ENCODE results near the gene CACNA1D.

Gene CACNA1D

GRCh38 chr3:53806182-53807116 is 312.0 kb downstream of the CACNA1D start:
- DNase-seq (ENCODE audit: low read depth, low spot score), result no peak

DNA sequence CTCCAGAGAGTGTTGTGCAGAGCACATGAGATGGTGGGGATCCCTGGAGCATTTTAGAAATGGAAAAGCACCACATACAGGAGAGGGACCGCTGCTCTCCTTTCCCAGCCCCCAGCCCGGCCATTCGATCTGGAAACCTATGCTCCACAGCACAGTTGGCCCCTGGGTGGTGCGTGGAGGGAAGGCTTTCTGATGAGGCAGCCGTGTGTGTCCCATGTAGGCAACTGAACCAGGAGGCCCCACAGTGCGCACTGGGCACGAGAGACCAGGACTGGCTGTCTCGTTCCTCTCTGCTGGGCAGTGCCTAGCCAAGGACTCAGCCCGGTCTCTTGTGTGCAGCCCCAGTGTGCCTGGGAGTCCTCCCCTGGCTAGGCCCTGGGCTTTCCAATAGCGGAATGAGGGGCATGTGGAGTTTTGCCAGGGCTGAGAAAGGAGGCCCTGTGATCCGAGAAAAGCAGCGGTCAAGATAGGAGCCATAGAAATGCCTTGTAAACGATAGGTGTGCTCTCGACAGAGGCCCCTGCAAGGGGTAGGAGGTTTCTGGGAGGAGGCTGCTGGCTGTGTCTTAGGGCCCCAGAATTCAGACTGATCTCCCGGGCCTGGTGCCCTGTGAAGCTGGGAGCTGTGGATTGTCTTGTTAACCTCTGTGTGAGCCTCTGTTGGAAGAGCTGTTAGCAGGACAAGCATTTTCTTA is 312.9 kb downstream of the CACNA1D start:
- DNase-seq (ENCODE audit: low read depth, low spot score), result no peak

- DNase-seq (ENCODE audit: low read depth, low spot score), result no peak
Observed at GRCh38 chr3:53808496-53808895, 314.1 kb downstream of the CACNA1D start.

DNA sequence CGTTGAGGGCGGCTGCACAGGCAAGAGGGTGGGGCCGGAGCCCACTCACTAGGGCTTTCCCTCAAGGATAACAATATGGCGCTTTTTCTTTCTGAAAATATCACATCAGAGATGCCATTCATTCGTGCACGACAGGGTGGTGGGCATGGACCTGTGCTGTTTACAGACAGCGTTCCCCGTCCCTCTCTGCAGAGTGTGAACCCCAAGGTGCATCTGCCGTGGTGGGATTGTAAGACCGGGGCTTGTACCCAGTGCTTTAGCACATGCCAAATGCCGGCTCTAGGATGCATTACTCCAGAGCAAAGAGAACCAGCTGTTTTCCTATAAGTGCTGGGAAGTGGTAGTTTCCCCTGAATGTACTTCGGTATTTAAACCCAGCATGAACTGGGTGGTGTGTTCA is 314.9 kb downstream of the CACNA1D start:
- DNase-seq (ENCODE audit: low read depth, low spot score), result no peak

- no peak for DNase-seq (ENCODE audit: low read depth, low spot score)
Observed at GRCh38 chr3:53809764-53810400, 315.5 kb downstream of the CACNA1D start.

- no peak for DNase-seq (ENCODE audit: low read depth, low spot score)
Observed at GRCh38 chr3:53811143-53811927, 316.9 kb downstream of the CACNA1D start.

- DNase-seq (ENCODE audit: low read depth, low spot score), result no peak
Observed at GRCh38 chr3:53812434-53812833, 318.0 kb downstream of the CACNA1D start.

DNA sequence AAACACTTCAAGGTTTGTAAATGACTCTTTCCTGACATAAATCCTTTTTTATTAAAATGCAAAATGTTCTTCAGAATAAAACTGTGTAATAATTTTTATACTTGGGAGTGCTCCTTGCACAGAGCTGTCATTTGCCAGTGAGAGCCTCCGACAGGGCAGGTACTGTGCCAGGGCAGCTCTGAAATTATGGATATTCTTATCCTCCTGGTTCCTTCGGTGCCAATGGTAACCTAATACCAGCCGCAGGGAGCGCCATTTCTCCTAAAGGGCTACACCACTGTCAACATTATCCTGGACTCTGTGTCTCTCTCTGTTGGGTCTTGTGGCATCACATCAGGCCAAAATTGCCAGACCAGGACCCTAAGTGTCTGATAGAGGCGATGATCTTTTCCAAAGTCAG is 318.8 kb downstream of the CACNA1D start:
- DNase-seq (ENCODE audit: low read depth, low spot score), result no peak

DNA sequence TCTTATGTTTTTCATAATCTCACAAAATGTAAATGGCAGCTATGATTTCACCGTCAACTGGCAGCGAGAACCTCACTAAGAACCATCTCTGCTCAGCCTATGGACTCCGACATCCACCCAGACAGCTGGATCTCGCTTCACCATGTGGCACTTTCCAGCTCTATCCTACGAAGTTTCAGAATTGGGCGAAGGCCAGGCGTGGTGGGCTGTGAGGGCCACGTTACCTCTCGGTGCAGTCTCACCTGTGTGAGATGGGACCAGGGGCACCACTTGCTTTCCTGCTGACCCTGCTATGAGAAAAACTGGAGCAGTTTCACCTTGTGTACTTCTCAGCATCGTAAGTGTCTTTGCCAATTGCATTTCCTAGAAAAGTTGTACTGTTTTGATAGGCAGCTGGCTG is 319.5 kb downstream of the CACNA1D start:
- DNase-seq (ENCODE audit: low read depth, low spot score), result no peak

GRCh38 chr3:53815067-53815466 is 320.7 kb downstream of the CACNA1D start:
- no peak for DNase-seq (ENCODE audit: low read depth, low spot score)

- DNase-seq (ENCODE audit: low read depth, low spot score), result no peak
Observed at GRCh38 chr3:53815651-53816050, 321.2 kb downstream of the CACNA1D start.

DNA sequence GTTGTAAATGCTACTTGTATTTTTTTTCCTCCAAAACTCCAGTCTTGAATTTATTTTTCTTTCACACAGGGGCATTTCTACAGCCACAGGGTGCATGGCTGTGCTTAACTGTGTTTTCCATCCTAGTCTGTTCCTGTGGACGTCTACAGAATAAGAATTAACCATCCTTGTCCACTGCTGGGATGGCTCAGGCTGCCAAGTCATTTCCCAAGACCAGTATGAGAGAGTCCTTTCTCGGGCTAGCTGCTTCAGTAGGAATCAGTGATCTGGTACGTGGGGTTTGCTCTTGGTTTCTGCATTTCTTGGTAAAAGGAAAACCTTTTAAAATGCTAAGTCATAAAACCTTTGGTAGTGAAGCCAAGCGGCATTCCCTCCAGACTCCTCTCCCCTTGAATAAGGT is 322.0 kb downstream of the CACNA1D start:
- DNase-seq (ENCODE audit: low read depth, low spot score), result no peak

DNA sequence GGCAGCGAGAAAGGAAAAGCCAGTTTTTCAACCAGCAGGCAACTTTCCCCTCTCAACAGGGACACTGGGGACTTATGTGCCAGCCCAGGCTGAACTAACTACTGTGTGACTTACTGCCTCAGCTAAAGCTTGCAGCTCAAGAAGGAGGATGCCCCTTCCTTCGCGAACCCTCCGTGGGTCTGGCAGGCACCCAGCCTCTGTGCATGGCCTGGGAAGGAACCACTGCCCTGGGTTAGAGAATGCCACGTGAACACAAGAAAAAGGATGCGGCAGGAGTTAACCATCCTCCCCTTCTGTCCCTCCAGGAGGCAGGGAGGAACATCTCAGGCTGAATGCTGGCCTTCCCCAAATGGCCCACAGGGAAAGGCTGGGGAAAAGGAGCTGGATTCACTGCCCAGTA is 322.8 kb downstream of the CACNA1D start:
- no peak for DNase-seq (ENCODE audit: low read depth, low spot score)

GRCh38 chr3:53817809-53818208 is 323.4 kb downstream of the CACNA1D start:
- DNase-seq (ENCODE audit: low read depth, low spot score), result no peak

DNA sequence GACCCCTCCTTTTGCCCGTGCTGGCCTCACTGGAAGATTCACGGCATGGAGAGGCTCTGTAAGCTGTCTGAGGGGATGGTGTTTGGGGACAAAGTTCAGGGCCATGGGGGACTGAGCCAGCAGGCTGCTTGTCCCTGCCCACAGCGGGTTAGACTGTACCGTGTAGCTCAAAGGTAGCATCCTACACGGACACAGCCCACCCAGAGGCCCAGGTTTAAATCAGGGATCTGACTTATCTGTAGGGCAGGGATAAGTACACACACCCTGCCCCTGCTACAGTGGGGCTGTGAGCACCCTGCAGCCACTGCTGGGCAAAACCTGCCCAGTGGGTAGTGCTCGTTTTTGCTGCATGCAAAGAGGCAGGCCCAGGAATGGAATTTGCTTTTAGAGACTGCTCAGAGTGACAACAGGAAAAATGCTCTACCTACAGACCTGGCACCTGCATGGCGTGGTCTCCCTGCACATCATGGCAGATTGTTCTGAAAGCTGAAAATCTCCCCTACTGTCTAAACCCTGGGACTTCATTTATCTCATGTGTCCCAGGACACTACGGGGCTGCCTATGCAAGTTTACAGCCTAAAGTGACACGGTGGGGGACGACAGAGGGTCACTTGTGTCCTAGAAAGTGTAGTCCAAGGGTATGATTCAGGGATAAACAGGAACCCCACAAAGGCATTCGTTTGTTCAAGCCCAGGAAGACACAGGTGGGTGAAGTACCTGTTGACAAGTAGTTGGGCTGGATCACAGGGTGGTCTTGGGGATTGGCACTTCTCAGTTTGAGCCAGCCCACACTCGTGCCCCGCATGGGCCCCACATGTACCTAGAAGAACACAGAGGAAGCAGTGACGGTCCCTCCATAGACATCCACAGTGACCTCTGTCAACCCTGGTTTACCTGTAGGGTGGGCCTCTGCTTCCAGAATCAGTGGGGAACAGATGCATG is 324.1 kb downstream of the CACNA1D start:
- DNase-seq (ENCODE audit: low read depth, low spot score), result no peak

- no peak for DNase-seq (ENCODE audit: low read depth, low spot score)
Observed at GRCh38 chr3:53819163-53819868, 324.9 kb downstream of the CACNA1D start.

GRCh38 chr3:53820084-53820483 is 325.7 kb downstream of the CACNA1D start:
- no peak for DNase-seq (ENCODE audit: low read depth, low spot score)

DNA sequence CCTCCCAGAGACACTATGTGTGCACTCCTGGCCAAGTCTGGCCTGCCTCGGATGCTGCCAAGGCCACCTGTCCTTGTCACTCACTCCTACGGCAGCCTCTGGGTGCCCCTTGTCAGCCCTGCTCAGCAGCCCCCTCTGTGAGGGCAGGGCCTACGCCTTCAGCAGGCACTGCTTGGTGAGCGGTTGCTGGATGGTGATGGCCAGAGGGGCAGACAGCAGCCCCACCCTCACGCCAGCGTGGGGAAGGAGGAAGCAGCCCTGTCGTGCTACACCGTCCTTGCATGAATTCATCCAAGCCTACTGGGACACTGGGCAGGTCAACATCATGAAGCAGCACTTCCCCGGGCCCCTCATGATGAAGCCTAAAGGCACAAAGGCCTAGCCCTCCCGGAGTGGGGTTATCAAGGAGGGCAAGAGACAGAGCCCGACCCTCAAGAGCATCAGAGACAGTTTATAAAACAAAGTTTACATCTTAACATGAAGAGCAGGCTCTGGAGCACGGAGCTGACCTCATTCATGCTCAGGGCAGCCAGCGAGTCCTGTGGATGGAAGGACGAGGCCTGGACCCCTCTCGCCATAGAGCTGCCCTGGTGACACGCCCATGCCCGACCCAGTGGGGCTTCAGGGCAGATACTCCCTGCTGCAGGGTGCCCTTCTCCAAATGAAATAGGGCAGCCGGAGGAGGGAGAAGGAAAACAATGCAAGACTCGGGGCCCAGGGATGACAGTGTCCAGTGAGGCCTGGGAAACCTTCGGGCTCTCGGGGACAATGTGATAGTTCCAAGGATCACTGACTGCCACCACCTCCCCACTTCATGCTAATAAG is 326.6 kb downstream of the CACNA1D start:
- no peak for DNase-seq (ENCODE audit: low read depth, low spot score)

- DNase-seq (ENCODE audit: low read depth, low spot score), result no peak
Observed at GRCh38 chr3:53821631-53822121, 327.3 kb downstream of the CACNA1D start.
